T1000 (cell line): Measurements from ENCODE around the gene DPY19L1.
"Not testable (repeated sequence)": the region's sequence is repeated elsewhere in the genome, so short reads cannot be mapped to it uniquely, and the experiment has no call there.

Experiments used
- DNase-seq: peaks from one replicate; lab custom pipeline; 2025; ENCODE audit warnings: mixed read lengths; lab: John Stamatoyannopoulos, UW

Gene DPY19L1

DNA sequence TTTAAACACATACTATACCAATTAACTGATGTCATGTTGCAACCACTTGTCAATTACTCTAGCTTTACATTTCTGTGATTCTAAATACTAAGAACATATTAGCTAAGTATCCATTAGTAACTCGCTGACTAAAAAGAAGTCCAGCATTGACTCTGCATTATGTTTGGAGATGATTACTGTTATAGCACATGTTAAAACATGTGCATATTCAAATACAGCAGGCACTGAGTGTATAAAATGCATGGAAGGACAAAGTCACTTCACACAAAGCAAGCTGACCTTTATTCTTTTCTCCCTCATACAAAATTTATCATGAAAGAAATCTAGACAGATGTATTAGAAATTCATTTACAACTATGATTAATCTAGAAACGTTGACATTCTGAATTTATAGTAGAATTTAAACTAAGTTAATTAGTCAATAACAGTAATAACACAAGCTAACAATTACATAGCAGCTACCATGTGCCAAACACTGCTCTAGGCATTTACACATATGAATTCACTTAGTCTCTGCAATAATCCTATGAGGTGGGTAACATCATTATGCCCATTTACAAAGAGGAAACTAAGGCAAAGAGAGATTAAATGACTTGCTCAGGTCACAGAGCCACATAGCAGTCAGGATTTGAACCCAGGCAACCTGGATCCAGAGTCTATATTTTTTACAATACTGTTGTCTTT, 48.7 kb downstream of the DPY19L1 start:
- DNase-seq, result not testable (repeated sequence)

DNA sequence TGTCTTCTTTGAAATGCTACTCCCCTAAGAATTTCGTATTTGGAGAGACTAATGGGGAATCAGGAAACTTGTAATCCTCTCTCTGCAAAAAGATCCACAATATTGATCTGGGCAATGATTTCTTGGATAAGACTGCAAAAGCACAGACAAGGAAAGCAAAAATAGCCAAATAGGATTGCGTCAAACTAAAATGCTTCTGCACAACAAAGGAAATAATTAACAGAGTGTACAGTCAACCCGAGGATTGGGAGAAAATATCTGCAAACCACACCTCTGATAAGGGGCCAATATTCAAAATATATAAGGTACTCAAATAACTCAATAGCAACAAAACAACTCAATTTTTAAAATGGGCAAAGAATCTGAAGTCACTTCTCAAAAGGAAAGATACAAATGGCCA, 52.1 kb downstream of the DPY19L1 start:
- not testable (repeated sequence) for DNase-seq

DNA sequence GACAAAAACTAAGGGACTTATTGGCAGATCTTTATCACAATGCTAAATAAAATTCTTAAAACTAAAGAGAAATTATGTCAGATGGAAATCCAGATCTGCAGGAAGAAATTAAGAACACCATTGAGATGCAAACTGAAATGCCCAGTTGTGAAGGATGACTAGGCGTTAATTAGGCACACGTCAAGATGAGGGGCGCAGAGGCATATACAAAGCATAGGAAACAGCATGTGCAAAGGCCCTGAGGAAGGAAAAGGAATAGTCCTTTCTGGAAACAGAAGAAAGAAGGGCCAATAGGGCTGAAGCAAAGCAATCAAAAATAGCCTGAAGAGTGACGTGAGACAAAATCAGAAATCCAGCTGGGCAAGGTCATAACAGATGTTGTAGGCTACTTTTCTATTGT, 53.1 kb downstream of the DPY19L1 start:
- DNase-seq, result not testable (repeated sequence)

DNA sequence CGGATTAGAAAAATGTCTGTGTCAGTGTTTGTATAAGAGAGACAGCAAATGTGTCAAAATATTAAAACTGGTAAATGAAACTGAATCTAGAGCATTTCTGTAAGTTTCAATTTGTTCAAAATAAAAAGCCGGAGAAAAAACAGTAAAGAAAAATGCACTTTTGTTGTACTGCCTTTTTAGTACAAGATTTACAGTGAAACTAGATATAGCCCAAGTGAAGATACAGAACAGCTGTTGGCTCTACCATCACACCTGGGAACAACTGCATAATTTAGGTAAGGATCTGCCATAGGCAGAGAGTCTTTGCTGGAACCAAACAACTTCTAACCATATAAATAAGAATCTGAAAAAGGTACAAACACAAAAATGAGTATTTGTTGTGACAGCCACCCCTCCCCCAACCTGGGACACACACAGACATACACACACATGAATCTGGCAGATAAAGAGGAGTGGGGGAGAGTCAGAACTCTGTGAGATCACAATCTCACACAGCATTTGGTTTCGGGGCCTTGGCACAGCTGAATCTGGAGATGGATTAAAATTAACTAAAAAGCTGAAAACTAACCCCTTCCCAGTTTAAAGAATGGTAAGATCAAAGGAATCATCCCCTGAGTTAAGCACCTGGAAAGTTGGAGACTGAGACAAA, 54.8 kb downstream of the DPY19L1 start:
- no peak for DNase-seq

DNA sequence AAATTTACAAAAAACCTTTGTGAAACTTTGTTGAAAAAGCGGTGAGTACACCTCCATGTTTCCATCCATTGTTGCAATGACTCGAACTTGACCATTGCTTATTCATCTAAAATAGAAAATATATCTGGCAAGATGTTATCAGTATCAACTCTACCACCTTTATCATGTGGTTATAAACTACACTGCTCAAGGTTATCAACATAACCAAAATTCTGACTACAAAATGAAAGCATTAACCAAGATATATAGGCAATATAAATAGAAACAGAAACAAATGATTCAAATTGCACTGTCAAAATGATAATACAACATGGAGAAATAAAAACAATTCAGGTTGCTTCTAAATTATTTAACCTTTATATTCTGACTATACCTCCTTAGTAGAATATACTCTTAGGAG, 58.2 kb downstream of the DPY19L1 start:
- not testable (repeated sequence) for DNase-seq

DNA sequence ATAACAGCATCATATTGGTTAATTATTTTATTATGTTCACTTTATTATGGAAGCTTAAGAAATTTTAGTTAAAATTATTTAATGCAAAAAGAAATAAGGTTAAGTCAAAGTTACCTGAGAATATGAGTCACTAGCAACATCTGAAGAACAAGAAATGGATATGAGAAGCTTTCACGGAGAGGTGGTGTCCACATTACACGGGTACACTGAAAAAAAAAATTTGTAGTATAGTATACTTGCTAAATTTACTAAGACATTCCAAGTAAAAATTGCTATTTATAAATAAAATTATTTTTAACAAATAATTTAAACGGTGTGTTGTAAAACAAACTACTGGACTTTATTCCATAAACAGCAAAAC, 63.9 kb downstream of the DPY19L1 start:
- DNase-seq, result no peak

DNA sequence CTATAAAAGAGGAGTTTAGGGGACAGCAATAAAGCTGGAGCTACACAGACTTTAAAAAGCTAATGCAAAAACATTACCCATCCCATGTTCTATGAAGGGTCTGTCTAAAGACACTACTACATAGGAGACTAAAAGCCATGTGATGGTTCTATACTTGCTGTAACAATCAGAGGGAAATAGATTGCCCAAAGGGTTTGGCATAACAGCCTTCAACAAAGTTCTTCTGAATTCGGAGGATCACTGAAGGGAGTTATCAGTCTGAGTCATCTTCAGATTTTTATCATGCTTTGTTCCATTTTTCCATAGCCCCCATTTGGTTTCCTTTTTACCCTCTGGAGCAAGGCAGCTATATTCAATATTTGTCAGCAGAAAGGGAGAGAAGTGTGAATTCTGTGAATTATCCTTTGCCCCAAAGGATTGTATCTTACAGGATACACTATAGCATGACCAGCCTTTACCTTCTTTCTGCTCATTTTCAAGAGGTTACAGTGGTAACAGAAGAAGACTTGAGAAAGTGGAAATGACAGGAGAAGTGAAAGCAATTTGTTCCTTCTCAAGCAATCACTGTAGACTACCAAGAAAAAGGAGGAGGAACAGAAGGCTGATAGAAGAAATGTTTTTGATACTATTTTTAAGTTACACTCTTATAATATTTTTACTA, 64.4 kb downstream of the DPY19L1 start:
- DNase-seq, result not testable (repeated sequence)

DNA sequence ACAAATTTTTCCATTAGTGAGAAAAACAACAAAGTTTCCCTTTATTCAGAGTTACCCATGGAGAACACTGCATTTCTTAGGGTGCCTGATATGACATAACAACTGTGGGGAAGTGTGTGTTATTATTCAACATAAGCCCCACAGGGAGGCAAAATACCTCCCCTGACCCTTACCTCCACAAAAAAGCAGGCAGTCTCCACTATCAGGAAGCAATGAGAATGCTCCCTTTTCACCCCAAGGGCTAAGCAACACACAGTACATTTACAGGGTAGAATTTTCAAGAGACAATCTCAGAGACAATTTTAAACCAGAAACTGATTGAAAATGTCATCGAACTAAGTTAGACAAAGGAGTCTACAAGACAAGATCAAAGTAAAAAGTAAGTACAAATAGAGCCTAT, 69.5 kb downstream of the DPY19L1 start:
- DNase-seq, result not testable (repeated sequence)

DNA sequence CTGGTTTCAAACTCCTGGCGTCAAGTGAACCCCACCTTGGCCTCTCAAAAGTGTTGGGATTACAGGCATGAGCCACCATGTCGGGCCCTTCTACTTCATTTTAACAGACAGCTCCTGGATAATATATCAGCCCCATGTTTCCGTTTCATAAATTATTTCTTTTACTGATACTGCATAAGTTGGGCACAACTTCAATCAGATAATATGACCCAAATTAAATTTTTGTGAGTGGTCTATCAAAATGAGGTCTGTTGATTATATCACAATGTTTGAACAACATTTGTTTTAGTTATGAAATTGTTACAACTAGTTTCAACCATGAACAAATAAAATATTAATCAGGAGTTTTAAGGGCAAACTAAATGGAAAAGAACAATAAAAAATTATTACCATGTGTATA, 70.8 kb downstream of the DPY19L1 start:
- not testable (repeated sequence) for DNase-seq

DNA sequence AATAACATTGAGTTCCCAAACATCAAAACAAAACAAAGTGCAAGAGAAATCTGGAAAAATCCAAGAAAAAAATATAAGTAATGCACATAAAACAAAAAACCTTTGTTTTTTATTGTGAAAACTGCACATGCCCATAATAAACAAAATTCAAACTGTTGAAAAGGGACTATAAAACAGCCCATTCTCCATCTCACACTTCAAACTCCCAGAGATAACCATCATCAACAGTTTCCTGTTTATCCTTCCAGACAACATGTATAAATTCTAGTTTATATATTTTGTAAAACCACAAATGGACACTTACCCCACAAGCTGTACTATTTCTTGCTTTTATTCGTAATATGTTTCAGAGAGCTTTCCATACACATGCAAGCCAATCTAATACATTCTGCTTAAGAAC, 79.3 kb downstream of the DPY19L1 start:
- no peak for DNase-seq

DNA sequence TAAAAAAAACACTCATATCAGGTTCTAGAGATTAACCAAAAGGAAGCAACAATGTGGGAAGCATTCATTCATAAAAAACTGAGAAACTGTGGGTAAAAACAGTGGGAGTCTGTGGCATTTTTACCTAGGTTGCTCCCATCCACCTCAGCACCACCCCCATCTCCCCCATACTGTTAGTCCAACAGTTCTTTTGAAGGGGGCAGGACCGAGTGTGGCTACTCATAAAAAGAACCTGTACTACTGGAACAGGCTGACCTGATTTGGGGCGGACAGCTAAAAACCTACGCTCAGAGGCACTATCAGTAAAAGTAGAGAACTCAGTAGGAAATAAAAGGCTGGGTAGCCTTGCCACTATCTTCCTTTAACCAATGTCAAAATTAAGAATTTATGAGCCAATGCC, 84.5 kb downstream of the DPY19L1 start:
- no peak for DNase-seq

DNA sequence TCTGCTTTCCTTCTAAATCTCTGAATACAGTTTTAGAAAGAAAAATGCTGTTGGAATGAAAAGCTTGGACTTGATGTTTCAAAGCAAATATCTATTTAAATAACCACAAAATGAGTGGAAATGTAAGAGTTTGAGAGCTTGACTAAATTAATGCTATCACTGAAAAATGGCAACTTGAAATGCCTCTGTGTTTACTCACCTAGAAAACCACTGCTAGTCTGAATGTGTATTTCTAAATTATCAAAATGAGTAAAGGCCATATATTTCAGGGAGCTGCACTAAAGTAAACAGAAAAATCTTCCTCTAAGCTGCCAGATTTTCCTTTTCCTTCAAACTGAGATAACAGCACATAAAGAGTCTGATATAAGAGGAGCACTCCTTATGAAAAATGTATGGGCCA, 87.9 kb downstream of the DPY19L1 start:
- no peak for DNase-seq

DNA sequence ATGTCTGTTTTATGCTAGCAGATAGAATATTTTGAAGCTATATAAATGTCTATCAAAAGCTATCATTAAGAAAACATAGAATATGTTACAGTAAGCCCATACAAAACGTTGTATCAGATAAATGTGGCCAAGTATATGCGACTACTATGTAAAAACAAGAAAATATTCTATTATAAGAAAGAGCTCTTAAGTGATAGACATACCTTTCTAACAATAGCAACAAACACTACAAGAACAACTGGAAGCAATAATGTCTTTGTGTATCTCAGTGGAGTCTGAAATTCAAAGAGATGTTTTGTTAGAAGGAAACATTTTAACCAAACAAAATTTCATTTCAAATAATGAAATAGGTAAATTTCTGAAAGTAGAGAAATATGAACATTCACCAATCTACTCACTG, 89.9 kb downstream of the DPY19L1 start:
- DNase-seq, result not testable (repeated sequence)

DNA sequence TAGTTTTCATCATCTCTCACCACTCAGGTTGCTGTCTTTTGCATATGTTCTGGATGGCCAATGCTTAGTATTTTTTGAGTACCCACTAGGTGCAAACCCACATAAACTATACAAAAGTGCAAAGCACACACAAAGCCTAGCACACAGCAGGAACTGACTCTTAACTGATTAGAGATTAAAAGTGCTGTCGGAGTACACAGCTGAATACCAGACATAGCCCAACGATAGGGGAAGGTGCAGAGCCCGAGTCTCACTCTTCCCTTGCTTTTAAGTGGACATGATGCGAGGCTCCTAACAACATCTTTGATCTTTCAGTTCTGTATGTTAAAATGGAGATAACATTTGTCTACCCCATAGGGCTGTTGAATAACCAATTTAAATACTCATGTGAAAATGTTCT, 90.8 kb downstream of the DPY19L1 start:
- DNase-seq, result no peak

DNA sequence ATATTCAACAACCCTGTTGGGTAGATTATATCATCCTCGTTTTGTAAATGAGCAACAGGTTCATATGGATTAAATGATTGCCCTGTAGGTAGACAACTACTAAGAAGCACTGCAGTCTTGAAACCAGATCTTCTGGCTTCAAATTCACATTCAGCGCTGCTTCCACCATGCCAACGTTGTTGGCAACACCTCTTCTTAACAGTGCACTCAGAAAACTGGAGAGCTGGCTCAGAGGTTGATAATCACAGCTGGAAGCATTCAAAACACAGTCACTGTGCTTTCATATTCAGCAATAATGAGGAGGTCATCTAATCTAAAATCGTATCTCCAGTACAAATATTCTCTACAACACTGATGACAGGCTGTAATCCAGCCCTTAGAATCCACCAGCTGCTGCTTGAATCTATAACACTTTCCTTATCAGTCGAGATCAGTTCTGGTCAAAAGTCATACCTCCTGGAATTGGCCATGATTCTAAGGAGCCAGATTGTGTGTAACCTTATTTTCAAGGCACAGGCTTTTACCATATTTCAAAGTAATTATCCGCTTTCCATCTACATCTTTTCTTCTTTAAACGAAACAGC, 91.3 kb downstream of the DPY19L1 start:
- DNase-seq, result not testable (repeated sequence)

DNA sequence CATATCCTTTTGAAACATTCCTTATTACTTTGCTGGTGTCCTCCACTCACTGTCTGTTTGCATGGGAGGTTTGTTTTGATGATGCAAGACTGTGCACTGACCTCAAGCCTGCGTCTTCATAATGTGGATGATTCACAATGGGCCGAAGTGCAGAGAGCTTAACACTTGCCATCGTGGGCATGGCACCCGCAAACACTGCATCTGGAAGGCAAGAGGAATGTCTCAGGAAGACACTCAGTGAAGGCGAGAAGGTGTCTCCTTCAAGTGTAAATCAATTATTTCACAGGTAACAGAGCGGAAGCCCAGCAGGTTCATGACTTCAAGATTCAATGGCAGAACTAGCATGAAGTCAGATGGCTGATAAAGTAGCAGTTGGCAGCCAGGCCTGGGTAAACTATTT, 98.1 kb downstream of the DPY19L1 start:
- no peak for DNase-seq

DNA sequence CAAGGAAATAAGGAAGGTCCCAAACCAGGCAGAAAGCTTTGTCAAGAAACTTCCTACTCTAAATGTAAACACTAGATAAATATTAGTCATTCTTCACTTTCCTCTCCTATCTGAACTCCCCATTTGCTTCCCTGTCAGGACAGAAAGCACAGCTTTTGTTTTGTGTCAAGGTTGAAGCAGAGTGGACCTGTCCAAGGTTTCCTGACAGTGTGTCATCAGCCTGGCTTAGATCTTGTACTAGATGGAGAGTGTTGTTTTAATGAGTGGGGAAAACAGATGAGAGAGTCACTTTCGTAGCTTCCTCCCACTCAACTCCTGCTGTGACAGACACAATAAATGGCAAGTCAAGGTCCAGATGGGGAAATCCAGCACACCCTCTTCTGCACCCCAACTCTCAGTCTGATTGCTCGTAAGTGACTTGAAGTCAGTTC, 101.5 kb downstream of the DPY19L1 start:
- DNase-seq, result not testable (repeated sequence)

DNA sequence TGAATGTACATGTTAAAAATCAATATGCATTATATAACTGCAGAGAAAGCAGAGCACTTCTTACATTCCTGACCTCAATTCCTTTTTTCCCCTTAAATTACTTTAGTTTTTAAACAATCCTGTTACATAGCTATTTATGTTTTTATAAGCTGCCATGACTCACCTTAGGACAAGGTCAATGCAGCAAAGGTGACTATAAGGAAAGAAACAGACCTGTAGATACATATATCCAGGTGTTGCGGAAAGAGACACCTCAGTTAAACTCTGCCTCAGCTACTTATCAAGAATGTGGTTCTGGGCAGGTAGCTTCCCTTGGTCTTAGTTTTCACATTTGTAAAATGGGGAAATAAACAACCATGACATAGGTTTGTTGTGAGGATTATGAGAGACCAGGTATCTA, 105.5 kb downstream of the DPY19L1 start:
- DNase-seq, result no peak

DNA sequence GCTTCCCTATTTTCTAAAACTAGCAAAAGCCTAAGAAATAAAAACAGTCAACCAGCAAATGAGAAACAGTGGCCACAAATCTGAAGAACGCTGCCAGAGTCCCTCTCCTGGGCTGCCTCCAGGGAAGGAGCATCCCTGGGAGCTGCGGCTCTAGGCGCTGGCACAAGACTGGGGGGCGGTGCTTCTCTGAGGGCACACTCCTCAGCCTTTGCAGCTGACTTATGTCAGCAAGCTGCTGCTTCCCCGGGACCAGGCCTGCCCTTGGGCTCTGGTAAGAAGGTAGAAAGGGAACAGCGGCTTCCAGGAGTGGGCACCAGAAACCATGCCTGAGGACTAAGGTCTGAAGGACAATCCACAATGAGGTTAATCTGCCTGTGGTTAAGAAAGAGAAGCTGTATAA, 107.5 kb downstream of the DPY19L1 start:
- not testable (repeated sequence) for DNase-seq

DNA sequence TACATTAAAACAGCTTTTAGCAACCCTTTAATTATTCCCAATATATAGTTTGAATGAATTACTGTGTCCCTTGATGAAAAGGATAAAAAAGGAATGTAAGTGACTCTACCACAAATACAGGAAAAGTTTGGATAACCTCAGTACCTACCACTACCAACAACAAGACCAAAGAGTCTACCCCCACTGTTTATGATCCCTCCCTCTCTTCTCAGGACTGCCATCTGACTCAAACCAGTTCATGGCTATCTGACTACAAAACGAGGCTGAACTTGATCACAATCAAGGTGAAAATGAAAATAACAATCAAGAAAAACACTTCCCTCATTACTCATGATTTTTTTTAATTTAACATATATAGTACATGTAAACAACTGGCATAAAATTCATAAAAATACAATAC, 108.7 kb downstream of the DPY19L1 start:
- no peak for DNase-seq

DNA sequence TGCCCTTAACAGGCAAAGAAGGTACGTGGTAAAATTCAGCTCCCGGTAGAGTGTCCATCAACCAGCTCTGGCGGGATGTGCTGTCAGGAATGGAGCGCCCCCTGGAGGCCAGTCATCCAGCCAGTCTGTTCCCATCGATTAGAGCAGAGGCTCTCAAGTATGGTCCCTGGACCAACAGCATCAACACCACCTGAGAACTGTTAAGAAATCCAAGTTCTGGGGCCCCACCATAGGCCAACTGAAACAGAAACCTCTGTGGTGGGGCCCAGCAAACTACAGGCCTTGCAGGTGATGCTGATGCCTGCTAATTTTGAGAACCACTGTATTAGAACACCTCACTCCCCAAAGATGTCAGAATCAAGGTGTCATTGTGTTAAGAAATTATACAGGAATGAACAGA, 109.2 kb downstream of the DPY19L1 start:
- DNase-seq, result no peak

DNA sequence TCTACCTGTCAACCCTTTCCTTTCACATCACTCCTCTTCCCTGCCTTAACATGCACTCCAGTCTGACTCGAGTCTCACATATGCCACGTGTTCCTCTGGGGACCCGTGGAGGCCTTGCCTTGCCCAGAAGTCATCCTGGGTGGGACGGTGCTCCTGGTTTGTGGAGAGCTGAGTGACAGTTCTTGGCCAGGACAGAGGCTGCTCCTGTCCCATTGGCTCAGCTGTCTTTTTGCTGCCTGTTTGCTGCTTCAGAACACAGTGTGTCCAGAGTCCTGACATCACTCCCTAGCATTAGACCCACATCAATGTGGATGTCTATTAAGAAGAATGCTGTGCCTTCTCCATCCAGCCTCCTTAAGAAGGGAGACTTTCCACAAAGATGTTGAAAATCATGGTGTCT, 116.8 kb downstream of the DPY19L1 start:
- DNase-seq, result not testable (repeated sequence)

DNA sequence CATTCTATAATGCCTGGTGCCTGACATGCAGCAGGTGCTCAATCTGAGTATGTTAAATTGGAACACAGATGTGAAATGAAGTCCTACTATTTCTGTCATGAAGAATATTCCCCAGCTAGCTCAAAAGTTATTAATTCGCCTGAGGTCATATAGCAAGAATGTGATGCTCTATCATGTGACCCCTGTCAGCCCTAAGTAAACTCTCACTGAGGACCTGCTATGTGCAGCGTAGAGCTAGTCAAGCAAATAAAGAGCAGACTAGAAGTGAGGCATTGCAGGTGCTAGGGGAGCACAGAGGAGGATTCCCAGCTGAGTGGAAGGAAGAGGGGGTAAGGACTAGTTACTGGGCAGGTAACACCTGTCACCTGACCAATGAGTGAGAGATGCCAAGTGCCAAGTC, 118.2 kb downstream of the DPY19L1 start:
- DNase-seq, result not testable (repeated sequence)
